ENCODE measurements around the gene HCN2.
"Not testable (repeated sequence)": the region's sequence is repeated elsewhere in the genome, so short reads cannot be mapped to it uniquely, and the experiment has no call there.

The HCN2 gene

GRCh38 chr19:605061-605971 is 15.6 kb downstream of the HCN2 start:
- DNase-seq = not testable (repeated sequence)

- DNase-seq = no peak
These were observed 17.8 kb downstream of the HCN2 start for GRCh38 chr19:607301-608154.

- DNase-seq = no peak
These were observed 18.7 kb downstream of the HCN2 start for GRCh38 chr19:608155-609003.

- no peak for DNase-seq
These were observed 19.3 kb downstream of the HCN2 start for GRCh38 chr19:609004-609346.

- DNase-seq = no peak
These were observed 20.6 kb downstream of the HCN2 start for GRCh38 chr19:610071-610800.

GRCh38 chr19:610801-611480 is 21.3 kb downstream of the HCN2 start:
- peak in 1 of 2 experiments; percentile 25 for DNase-seq

- peak; percentile 46 to 63 for DNase-seq
These were observed 21.8 kb downstream of the HCN2 start for GRCh38 chr19:611481-611868.

GRCh38 chr19:612941-613340 is 23.3 kb downstream of the HCN2 start:
- DNase-seq = no peak

GRCh38 chr19:613732-614567 is 24.3 kb downstream of the HCN2 start:
- no peak for DNase-seq

GRCh38 chr19:615619-616018 is 25.9 kb downstream of the HCN2 start:
- DNase-seq = no peak

GRCh38 chr19:616062-616700 is 26.5 kb downstream of the HCN2 start:
- no peak for DNase-seq

GRCh38 chr19:616747-617526 is 27.3 kb downstream of the HCN2 start:
- no peak for DNase-seq

- DNase-seq = no peak
These were observed 28.0 kb downstream of the HCN2 start for GRCh38 chr19:617551-618246.

- DNase-seq = no peak
These were observed 28.6 kb downstream of the HCN2 start for GRCh38 chr19:618247-618619.

GRCh38 chr19:618674-619285 is 29.1 kb downstream of the HCN2 start:
- no peak for DNase-seq

GRCh38 chr19:619286-620002 is 29.8 kb downstream of the HCN2 start:
- DNase-seq = no peak

GRCh38 chr19:620166-620862 is 30.6 kb downstream of the HCN2 start:
- no peak for DNase-seq

Data from activated CD4-positive, alpha-beta T cell treated with anti-CD3 and anti-CD28 coated beads, Interleukin-2, amount 50 U/mL, for 4 hours (primary cell).